Adrenal gland (tissue), 5 donors: Measurements from ENCODE around the gene STK32C.

ENCODE experiments used
- POLR2A ChIP-seq, 2 donors: fragments of 450-650 bp; IDR thresholded peaks; one replicate each; pipeline ENCODE4 v1.6.1; 2017; ENCODE audit warnings: antibody characterized with exemption in 2 of 2, mild to moderate bottlenecking in 2 of 2, moderate library complexity in 1 of 2
- TF ChIP-seq, protein P1 (sequence below), 6 experiments: fragments of 450-650 bp in 4 of 6; fragments of 200-600 bp in 2 of 6; sonication (generic) in 1 of 6; IDR thresholded peaks; 1 replicate in 5 of 6; 2 replicates in 1 of 6; pipeline versions ENCODE4 v1.5.1 to v1.8.0; 2016 to 2021; ENCODE audit warnings: antibody characterized with exemption in 6 of 6, mild to moderate bottlenecking in 2 of 6, moderate library complexity in 1 of 6
- donor health status: DM: no; HTN: no; CAD: no.

DNA sequence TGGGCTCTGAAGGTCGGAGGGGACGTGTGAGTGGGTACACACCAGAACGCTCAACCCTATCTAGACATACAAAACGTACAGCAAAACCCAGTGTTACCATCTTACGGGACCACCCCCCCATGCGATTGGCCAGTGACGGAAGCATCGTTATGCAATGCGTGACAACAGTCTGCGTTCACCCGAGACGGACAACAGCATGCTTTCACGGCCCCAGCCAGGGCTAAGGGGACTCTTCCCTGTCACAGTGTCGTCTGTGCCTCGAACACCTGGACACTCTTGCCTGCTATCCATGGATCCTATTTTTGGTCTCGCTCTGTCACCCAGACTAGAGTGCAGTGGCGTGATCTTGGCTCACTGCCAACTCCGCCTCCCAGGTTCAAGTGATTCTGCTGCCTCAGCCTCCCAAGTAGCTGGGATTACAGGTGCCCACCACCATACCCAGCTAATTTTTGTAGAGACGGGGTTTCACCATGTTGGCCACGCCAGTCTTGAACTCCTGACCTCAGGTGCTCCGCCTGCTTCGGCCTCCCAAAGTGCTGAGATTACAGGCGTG, 97.7 kb downstream of the STK32C start:
- no peak for TF ChIP-seq POLR2A (IDR thresholded peaks at IDR 0.05)
- TF ChIP-seq, protein P1, sequence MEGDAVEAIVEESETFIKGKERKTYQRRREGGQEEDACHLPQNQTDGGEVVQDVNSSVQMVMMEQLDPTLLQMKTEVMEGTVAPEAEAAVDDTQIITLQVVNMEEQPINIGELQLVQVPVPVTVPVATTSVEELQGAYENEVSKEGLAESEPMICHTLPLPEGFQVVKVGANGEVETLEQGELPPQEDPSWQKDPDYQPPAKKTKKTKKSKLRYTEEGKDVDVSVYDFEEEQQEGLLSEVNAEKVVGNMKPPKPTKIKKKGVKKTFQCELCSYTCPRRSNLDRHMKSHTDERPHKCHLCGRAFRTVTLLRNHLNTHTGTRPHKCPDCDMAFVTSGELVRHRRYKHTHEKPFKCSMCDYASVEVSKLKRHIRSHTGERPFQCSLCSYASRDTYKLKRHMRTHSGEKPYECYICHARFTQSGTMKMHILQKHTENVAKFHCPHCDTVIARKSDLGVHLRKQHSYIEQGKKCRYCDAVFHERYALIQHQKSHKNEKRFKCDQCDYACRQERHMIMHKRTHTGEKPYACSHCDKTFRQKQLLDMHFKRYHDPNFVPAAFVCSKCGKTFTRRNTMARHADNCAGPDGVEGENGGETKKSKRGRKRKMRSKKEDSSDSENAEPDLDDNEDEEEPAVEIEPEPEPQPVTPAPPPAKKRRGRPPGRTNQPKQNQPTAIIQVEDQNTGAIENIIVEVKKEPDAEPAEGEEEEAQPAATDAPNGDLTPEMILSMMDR (IDR thresholded peaks at IDR 0.05): no peak
